Measurements from ENCODE around the gene ABHD14A. TPM values are rescaled to one million over a fixed set of nuclear protein-coding genes. Genes with fewer than 3 reads are reported as not detected.

The ABHD14A gene
- total and polyA plus RNA-seq, 2 of the 13 experiments (the other 11 are each of a cell fraction or from before 2014, with no cell fraction given): 29.5 to 46.9 TPM

GRCh38 chr3:52020796-52021195 lies 45.9 kb downstream of the ABHD14A start:
- Histone ChIP-seq H3K79me2 (ENCODE audit: insufficient read depth, low read length) (no peaks in the 10 kb centered on the region), H3K4me3 (replicated peaks in 1 of 3; ENCODE audit: insufficient read depth in 1 of 3, low read depth in 2 of 3, low read length in 3 of 3) (no peak overlapping the region), H3K4me1 (ENCODE audit: insufficient read depth, low read length) (peaks cover 56% of the 10 kb centered on the region), H4K20me1 (ENCODE audit: insufficient read depth, low read length) (no peaks in the 10 kb centered on the region), H3K4me2 (ENCODE audit: low read depth, low read length) (no peak overlapping the region), H2AFZ (ENCODE audit: low read length) (no peak overlapping the region), H3K36me3 (replicated peaks in 1 of 2; ENCODE audit: control insufficient read depth in 1 of 2, insufficient read depth in 2 of 2, low read length in 2 of 2) (no peaks in the 10 kb centered on the region), H3K9me3 (ENCODE audit: low read length) (no peaks in the 10 kb centered on the region), H3K27me3 (ENCODE audit: control insufficient read depth in 1 of 2, insufficient read depth in 2 of 2, low read length in 2 of 2) (peaks cover 0 to 73% of the 10 kb centered on the region in 2 experiments; a peak in 4 of 5 replicates), H3K9ac (ENCODE audit: insufficient read depth, low read depth, low read length) (no peak overlapping the region), H3K27ac (ENCODE audit: extremely low read length, insufficient read depth, low read length) (no peak overlapping the region)
- in situ Hi-C loops (cut with HindIII; ENCODE audit: extremely low pct_ligation_motif_present, low pct_unique_long_range_greater_than_20kb) (no loop called here), intact Hi-C loops (cut with micrococcal nuclease; ENCODE audit: unreplicated experiment) (no loop called here)
- ChIA-PET CTCF (ENCODE audit: low intra/inter-chr PET ratio, low total read pairs) (no interaction called here), POLR2A (no interaction called here)
- ATAC-seq (no peak), DNase-seq (ENCODE audit: low spot score) (no peak), FAIRE-seq (no peak)
- WGBS (ENCODE audit: low lambda C conversion rate): 45% methylated on average over 7 of the region's 7 CpGs
- TF ChIP-seq MLLT10 (CRISPR knock-in tag; IDR thresholded peaks at IDR 0.05) (no peak), RBFOX2 (IDR thresholded peaks at IDR 0.05; ENCODE audit: low read depth, low read length) (no peak), ZNF704 (CRISPR knock-in tag; IDR thresholded peaks at IDR 0.05; ENCODE audit: borderline replicate concordance) (no peak), KDM1A (CRISPR knock-in tag; IDR thresholded peaks at IDR 0.05) (no peak), HNF4G (IDR thresholded peaks at IDR 0.05; ENCODE audit: borderline replicate concordance, low read depth, low read length) (no peak), HNF4G (CRISPR knock-in tag; IDR thresholded peaks at IDR 0.05; ENCODE audit: borderline replicate concordance, low read depth) (no peak), GPBP1L1 (CRISPR knock-in tag; IDR thresholded peaks at IDR 0.05) (no peak), RNF2 (conservative IDR thresholded peaks at IDR 0.05; ENCODE audit: low read depth) (no peak), HNRNPH1 (optimal IDR thresholded peaks at IDR 0.05; ENCODE audit: low read depth, low read length) (no peak), CENPX (CRISPR knock-in tag; IDR thresholded peaks at IDR 0.05) (no peak), RBM39 (IDR thresholded peaks at IDR 0.05; ENCODE audit: low read depth, low read length, poor library complexity, severe bottlenecking) (no peak), LBX2 (CRISPR knock-in tag; IDR thresholded peaks at IDR 0.05; ENCODE audit: borderline replicate concordance) (no peak), ZNF34 (CRISPR knock-in tag; IDR thresholded peaks at IDR 0.05; ENCODE audit: borderline replicate concordance) (no peak), ZNF614 (CRISPR knock-in tag; IDR thresholded peaks at IDR 0.05; ENCODE audit: borderline replicate concordance) (no peak), PAF1 (CRISPR knock-in tag; IDR thresholded peaks at IDR 0.05) (no peak), ZXDC (CRISPR knock-in tag; IDR thresholded peaks at IDR 0.05) (no peak)
- no TSS peak for BruUV-seq (replicated peaks)

Measured in HepG2 (cell line).